ENCODE results near the gene ARHGAP24.
"Not testable (repeated sequence)": the region's sequence is repeated elsewhere in the genome, so short reads cannot be mapped to it uniquely, and the experiment has no call there.

Gene ARHGAP24

DNA sequence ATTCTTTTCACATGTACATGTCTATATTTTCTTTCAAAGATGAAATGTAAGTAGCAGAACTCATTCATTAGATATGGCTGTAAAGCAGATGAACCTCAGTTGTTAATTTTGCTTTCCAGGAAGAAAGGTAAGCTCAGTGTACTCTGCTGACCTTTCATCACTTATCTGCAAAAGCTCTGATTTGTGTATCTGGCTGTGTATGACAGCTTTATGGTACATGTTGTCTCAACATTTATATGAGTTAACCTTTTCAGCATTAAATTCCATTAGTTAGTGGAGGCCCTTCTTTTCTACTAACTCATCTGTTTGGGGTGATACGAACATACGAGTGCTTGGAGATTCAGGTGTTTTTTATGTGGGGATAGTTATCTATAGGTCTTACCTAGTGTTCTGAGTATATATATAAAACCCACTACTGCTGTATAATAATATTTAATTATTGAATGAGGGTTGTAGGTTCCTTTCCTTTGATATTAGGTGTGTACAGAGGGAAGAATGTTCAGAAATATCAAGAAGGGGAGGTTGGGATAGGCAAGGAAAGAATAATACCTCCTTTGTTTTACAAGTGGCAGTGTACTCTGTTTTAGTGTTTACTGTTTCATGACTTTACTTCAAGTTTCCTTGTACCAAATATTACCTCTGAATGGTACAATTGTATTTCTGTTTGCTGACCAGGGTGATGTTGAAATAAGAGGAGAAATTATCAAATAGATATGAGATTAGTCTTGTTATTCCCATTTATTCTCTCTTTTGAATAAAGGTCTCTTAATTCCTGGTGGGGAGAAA, 395.5 kb downstream of the ARHGAP24 start:
- DNase-seq = no peak

DNA sequence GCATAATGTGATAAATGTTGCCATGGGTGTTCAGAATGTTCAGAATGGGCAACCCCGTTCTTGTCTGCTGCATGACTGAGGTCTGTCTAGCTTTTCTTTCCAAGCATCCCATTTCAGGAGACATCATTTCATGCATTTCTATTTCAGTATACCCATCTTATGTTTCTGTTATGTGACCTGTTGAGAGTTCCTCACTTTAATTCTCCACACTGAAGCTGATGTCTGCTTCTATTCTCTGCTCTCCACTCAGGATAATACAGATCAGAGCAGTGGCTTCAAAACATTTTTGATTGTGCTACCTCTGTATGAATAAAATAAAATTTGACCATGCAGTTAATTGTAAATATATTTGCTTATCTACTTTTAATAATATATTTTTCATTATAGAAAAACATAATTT, 398.6 kb downstream of the ARHGAP24 start:
- no peak for DNase-seq

DNA sequence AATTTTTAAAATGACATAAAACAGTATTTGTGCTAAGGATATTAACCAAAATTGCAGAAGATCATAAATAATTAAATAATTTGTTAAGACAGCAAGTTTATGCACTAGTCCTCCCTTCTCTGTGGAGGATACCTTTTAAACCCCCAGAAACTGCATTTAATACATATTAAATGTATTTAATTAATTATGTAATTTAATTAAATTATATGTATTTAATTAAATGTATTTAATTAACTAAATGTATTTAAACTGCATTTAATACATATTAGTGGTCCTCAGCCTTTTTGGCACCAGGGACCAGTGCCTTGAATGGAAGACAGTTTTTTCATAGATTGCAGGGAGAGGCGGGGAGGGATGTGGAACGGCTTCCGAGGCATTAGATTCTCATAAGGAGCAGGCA, 404.6 kb downstream of the ARHGAP24 start:
- no peak for DNase-seq

DNA sequence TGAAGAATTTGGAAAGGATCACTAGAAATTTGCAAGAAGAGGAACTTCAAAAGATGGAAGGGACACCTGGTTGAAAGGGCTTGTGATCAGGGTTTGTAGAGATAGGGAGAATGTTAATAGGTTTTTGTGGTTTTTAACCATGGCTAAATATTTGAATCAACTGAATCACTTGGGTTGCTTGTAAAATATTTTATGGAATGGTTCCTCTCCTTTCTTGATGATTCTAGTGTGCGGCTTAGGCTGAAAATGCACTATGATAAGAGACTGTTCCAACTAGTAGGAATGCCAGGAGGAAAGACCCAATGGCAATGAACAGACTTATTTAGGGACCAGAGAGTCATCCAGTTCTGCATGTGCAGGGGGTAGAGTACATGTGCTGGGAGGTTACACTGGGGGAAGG, 408.2 kb downstream of the ARHGAP24 start:
- no peak for DNase-seq

DNA sequence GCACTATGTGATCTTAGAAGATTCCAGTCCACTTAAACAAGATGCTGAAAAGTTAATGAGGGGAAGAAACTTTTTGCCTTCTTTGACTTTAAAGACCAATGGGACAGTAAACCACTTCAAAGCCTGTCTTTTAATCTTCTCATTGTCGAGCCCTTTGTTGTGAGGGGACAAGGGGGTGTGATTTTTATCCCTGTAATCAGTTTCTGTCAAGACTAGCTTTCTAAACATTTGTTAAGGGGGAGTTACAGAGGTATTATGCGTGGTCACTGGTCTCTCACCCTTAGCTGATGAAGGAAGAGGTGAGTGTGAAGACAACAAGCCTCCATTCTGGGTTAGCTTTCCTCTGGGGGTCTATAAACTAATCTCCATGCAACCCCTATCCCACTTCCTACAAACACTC, 409.3 kb downstream of the ARHGAP24 start:
- no peak for DNase-seq

DNA sequence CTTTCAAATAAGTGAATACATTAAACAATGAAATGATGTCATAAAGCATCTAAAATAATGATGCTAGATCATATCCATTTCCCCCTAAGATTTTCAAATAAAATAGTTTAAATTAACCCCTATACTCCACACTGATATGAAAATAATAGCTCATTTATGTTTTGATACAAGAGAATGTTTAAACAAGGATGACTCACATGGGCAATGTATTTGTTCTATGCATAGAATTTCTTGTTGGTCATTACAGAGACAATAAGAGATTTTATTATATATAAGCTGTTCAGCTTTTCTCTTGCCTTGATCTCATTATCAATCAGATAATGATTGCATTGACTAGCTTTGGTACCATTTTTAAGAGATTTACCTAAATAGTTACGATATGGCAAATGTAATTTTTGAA, 411.7 kb downstream of the ARHGAP24 start:
- no peak for DNase-seq

DNA sequence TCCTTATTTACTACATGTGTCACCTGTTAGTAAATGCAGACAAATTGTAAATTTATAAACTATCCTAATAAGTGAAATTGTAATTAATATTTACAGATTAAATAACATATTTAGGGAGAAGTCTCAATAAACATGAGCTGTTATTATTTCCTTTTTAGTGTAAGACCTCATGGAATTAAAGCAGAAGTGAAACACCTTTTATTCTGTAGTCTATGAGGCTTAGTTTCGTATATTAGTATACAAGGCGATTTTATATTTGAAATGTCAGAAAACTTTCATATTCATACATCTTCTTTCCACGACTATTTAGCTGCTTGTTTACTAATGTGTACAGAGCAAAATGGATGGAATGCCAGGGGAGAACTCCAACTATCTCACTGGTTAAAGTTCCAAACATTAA, 414.4 kb downstream of the ARHGAP24 start:
- no peak for DNase-seq

DNA sequence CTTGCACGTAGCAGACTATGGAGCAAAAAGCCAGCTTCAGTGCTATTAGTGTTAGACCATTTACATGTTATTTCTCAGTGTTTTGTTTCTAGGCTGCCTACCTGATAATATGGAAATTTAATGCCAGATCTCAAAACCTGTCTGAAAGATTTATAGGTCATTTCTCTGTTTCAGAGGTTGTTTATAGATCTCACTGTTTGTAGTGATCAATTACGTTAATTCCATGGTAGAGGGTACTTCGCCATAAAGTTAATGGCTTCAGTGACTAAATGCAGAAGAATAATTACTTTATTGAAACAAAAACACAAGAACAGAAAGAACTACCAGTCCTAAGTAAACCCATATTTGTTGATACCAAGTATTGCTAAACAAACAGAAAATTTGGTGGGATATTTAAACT, 420.8 kb downstream of the ARHGAP24 start:
- DNase-seq = no peak

DNA sequence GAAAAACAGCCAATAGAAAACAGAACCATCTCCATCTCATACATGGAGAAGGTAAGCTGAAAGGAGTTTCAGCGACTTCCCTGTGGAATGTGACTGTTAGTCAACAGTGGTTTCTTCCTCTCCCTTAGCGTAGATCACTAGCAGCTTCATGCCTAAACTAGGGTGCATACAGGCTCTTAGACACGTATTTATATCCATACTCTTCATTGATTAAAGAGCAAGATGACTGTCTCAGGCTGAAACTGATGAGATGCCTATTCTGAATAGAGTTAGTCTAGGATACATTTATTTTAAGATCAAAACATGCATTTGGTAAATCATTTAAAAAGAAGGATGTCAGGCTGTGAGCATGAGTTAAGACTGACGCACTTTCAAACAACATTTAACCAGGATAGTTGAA, 423.3 kb downstream of the ARHGAP24 start:
- DNase-seq = no peak

DNA sequence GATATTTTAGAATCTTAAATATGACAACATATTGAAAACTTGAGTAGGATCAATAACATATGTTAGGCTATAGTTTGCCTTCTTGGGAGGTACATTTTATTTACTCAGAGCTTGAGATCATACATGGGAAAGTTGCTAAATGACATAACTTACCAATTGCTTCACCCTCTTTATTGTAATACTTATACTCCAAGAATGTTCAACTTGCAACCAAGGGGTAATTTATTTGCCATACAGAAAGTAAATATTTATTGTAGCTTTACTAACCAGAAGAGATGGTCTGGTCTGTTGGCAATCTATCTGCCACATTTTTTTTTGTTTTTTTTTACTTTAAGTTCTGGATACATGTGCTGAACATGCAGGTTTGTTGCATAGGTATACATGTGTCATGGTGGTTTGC, 426.6 kb downstream of the ARHGAP24 start:
- DNase-seq = no peak

DNA sequence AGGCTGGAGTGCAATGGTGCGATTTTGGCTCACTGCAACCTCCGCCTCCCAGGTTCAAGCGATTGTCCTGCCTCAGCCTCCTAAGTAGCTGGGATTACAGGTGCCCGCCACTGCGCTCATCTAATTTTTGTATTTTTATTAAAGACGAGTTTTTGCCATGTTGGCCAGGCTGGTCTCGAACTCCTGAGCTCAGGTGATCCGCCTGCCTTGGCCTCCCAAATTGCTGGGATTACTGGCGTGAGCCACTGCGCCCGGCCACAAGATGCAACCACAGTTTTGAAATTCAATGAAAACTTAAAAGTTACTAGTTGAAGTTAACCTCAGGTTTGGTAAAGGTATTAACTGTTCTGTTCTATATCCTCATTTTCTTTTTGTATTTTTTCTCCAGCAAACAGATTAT, 427.7 kb downstream of the ARHGAP24 start:
- not testable (repeated sequence) for DNase-seq

DNA sequence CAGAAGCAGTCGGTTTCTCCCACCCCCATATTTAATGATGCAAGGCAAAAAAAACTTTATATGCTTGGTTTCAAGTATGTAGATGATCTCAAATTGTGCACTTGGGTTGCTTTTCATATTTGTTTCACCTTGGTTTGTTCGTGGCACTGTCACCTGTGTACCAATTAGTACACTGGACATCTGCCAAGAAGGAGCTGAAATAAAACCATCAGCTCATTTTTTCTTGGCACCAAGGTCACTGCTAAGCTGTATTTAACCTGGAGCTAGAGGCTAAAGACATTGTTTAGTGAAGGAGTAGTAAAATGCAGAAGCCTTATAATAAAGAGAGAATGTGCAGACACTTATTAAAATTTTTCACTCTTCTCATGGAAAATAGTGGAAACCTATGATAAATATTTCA, 430.8 kb downstream of the ARHGAP24 start:
- no peak for DNase-seq

DNA sequence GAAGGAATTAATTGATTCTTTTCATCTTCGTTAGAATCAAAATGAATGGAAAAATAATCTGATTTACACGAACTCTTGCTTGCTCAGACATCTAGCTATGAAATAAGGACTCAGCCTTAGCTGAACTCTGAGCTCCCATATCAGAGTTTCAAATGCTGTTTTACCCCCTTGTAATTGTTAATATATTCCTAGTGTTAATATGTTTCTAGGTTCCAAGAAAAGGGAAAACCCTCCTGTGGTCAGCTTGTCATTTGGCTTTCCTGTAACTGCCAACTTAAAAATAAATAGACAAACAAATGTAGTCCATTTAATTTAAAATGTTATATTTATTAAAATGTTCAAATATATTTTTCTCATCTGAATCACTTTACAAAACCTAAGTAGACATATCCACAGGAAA, 432.1 kb downstream of the ARHGAP24 start:
- no peak for DNase-seq

DNA sequence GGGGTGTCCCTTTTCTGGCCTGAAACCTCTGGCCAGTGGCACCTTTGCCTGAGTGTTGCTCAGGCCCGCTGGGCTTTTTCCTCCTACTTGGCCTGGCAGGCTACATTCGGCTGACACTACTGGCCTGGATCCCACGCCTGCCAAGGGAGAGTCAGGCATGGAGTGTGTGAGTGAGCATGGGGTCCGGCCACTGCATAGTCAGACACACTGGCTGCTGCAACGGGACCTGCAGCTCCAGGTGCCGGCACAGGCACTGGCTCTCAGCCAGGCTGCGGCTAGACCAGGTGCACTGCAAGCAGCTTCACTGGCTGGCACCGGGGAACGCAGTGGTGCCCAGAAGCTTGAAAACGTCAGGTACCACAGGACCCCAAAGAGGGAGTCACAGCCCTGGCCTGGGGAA, 434.9 kb downstream of the ARHGAP24 start:
- no peak for DNase-seq

DNA sequence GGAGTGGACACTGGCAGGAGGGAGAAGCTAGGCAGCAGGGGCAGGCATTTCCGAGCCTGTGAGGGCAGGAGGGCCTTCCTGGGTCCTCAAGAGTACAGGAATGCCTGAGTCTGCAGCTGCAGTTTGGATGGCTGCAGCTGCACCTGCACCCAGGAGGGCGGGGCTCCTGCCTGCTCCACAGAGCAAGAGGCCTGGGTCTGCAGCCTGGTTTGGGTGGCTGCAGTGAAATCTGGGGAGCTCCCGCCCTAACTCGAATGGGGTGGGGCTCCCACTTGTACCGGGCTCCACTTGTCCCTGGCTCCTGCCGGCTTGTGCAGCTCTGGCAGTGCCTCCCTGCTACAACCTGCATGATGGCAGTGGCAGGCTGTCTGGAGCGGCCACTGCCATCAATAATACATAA, 436.0 kb downstream of the ARHGAP24 start:
- no peak for DNase-seq

DNA sequence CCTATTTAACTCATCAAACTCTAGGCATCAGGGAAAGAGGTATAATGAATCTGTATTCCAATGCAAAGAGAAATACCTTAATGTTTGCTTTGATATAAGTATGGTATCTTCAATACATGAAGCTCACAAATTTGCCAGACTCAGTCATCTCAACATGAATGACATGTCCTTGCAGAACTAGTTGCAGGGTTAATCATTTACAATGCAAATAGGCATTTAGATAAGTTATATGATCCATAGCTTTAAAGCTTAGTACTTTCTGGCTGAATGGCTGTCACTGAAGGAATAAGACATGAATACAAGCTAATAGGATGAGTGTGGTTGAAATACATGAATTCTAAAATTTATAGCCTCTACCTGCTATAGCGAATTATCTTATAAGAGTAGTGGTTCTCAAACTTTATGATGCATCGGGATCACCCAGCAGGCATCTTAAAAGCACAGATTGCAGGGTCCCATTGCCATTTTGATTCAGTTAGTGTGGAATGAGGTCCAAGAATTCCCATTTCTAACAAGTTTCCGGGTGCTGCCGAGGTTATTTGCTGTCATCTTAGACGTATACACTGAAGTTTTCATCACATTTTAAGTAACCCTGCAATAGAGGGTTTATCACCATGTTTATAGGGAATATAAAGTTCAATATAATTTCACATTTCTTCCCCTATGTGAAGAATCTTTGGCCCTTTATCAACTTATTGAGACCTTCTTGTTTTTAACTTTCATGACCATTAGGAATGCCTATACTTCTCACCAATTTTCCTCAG, 439.2 kb downstream of the ARHGAP24 start:
- no peak for DNase-seq

DNA sequence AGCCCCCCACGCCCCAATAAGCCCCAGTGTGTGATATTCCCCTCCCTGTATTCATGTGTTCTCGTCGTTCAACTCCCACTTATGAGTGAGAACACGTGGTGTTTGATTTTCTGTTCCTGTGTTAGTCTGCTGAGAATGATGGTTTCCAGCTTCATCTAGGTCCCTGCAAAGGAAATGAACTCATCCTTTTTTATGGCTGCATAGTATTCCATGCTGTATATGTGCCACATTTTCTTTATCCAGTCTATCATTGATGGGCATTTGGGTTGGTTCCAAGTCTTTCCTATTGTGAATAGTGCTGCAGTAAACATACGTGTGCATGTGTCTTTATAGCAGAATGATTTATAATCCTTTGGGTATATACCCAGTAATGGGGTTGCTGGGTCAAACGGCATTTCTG, 440.6 kb downstream of the ARHGAP24 start:
- not testable (repeated sequence) for DNase-seq

DNA sequence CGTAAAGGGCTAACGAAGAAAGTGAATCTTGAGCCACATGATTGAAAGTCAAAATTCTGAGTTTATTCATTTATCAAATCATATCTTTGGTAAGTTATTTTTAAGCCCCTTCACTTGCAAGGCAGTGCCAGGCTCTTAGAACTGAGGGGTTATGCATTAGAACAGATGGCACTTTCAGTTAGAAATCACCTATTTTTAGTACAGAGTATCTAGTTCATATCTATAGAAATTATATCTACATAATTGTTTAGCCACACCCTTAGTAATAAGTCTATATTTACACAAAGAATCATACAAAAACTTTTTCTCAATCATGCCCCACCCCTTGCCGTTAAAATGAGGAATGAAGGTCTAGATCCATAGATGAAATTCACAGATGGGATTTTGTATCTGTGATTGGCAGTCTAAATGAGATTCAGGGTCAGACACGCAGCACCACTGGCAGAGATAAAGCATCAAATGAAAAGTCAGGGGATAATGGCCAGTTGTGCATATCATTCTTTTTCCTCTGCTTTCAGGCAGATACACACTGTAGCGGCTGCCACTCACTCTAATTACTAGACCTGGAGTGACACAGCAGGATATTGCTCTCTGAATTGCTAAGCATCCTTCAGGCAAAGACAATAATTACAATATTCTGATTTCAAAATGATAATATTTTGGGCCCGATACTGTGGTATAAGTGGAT, 444.4 kb downstream of the ARHGAP24 start:
- DNase-seq = no peak

DNA sequence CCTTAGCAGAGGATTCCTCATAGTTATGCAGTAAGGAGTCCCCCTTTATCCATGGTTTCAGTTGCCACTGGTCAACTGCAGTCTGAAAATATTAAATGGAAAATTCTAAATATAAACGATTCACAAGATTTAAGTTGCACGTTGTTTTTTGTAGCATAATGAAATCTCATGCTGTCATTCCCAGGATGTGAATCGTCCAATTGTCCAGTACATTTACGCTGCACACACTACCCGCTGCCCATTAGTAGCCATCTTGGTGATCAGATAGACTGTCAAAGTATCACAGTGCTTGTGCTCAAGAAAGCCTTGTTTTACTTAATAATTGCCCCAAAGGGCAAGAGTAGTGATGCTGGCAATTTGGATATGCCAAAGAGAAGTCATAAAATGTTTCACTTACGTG, 450.1 kb downstream of the ARHGAP24 start:
- DNase-seq = no peak

DNA sequence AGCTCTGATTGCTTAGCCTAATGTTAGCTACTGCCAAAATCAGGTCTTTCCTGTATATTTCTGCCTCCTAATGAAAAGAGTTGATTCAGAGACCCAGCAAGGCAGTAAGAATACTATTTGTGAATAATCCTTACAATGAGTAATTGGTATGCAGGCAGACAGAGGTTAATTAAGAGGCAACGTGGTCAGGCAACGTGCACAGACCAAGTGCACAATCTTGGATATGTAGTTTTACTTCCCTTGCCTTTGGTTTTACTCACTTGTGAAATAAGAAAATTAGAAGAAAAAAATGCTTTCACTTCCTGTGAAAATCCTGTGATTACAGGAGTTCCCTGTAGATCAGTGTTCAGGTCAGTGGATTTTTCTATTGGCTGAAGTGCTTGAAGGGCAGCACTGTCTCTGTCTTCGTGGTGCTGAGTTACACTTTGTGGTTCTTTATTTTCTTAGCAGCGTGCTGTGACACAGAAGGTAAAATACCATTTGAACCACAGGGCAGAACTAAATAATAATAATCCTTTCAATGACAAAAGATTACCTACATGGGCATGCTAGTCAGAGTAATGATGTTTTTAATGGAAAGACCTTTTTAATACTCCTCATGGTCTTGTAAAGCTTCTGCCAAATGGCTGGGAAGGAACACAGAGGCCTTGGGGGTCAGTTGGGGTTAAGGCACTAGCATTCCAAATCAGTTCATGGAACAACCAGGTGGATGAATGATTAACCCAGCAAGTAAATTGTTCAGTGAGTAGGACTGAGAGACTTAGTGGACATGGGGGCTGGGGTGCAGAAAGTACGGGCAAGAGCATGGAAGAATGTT, 454.0 kb downstream of the ARHGAP24 start:
- DNase-seq = no peak

DNA sequence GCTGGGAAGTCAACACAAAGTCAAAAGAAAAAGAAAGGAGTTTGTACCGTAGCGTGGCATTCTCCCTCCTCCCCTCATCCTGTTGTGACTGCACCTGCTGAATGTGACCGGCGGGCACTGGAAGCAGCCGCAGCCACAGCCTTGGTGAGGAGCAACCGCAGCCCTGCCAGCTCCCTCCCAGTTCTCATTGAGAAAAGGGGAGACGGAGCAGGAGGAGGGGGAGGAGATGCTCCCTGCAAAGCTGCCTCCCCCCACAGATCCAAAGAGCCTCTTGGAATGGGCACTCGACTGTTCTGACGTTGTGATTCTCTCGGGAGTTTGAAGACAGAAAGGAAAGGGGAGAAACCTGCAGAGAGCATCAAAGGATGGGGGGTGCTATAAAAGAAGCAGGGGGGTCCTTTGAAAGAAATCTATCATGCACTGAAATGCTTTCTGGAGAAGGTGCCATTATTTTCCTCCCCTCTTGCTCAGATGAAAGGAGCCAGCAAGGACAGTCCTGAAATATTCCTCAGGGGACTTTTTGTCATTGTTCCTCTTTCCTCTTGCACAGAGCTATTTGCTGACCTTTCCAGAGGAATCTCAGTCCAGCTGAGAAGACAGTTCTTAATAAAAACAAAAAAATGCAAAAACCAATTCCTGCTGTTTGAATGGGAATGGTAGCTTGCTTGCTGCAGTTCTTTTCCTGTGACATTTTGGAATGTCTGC, 455.2 kb downstream of the ARHGAP24 start:
- no peak for DNase-seq
